Measurements from ENCODE around the gene CAMSAP1.

The CAMSAP1 gene

GRCh38 chr9:135907431-135908092, at the start of gene CAMSAP1 (continued):
- TF ChIP-seq ZXDB (tag by site-specific recombination; IDR thresholded peaks at IDR 0.05) = 0 out of 2 replicates have a peak, but pooled peaks have one; percentile 16
- TF ChIP-seq ZBTB26 (tag by site-specific recombination; optimal IDR thresholded peaks at IDR 0.05) = peak; percentile 70
- peak; percentile 12; the same call in 1 of the 2 replicates for TF ChIP-seq REST (tag by site-specific recombination; IDR thresholded peaks at IDR 0.05)
- no peak for TF ChIP-seq ZSCAN18 (tag by site-specific recombination; IDR thresholded peaks at IDR 0.05)
- no peak for TF ChIP-seq ZNF324 (tag by site-specific recombination; IDR thresholded peaks at IDR 0.05)
- no peak for TF ChIP-seq ZBTB21 (tag by site-specific recombination; IDR thresholded peaks at IDR 0.05)
- no peak for TF ChIP-seq ZNF514 (tag by site-specific recombination; IDR thresholded peaks at IDR 0.05)
- peak; percentile 90 for TF ChIP-seq KLF10 (tag by site-specific recombination; IDR thresholded peaks at IDR 0.05)
- no peak for TF ChIP-seq ZNF292 (tag by site-specific recombination; IDR thresholded peaks at IDR 0.05; ENCODE audit: borderline replicate concordance, low read depth)
- no peak for TF ChIP-seq ZNF362 (tag by site-specific recombination; IDR thresholded peaks at IDR 0.05)
- no peak for TF ChIP-seq ZNF510 (tag by site-specific recombination; IDR thresholded peaks at IDR 0.05; ENCODE audit: insufficient replicate concordance)
- TF ChIP-seq ZIC2 (tag by site-specific recombination; IDR thresholded peaks at IDR 0.05) = peak; percentile 71
- TF ChIP-seq ZNF664 (tag by site-specific recombination; IDR thresholded peaks at IDR 0.05) = no peak
- peak; percentile 46; the same call in 1 of the 2 replicates for TF ChIP-seq HIC1 (tag by site-specific recombination; IDR thresholded peaks at IDR 0.05)
- TF ChIP-seq SETDB1 (IDR thresholded peaks at IDR 0.05; ENCODE audit: insufficient read length, low read length) = no peak
- TF ChIP-seq ZBTB48 (tag by site-specific recombination; IDR thresholded peaks at IDR 0.05) = 0 out of 2 replicates have a peak, but pooled peaks have one; percentile 25
- peak; percentile 42; the same call in 1 of the 2 replicates for TF ChIP-seq ZNF398 (tag by site-specific recombination; IDR thresholded peaks at IDR 0.05)
